ENCODE results near the gene GRK1. TPM values are rescaled to one million over a fixed set of nuclear protein-coding genes. Genes with fewer than 3 reads are reported as not detected.
A peak's percentile ranks its signal among the peaks of the same experiment; 100 is the strongest.

Gene GRK1
- total RNA-seq, 2 donors from 2014 or later = 0.10 TPM; not detected in 1

- no peaks in the 10 kb centered on the region for H3K27me3 ChIP-seq
- no peak for DNase-seq
Observed at GRCh38 chr13:113741191-113741668, 74.2 kb downstream of the GRK1 start.

GRCh38 chr13:113742000-113742441 lies 75.0 kb downstream of the GRK1 start:
- intact Hi-C loops (cut with DNase I) = no loop called here
- Histone ChIP-seq H3K36me3 (no peaks in the 10 kb centered on the region), H3K4me3 (no peak overlapping the region), H3K27me3 (no peaks in the 10 kb centered on the region), H3K27ac (no peak overlapping the region), H3K9me3 (no peaks in the 10 kb centered on the region), H3K9ac (ENCODE audit: low read depth in 2 of 2, low read length in 2 of 2) (no peak overlapping the region), H3K4me1 (no peaks in the 10 kb centered on the region)
- DNase-seq = peak; percentile 53
- no peak for TF ChIP-seq CTCF (IDR thresholded peaks at IDR 0.05)

More at GRCh38 chr13:113741191-113741668, 74.2 kb downstream of the GRK1 start:
- intact Hi-C loops (cut with DNase I) = no loop called here
- no peak for TF ChIP-seq CTCF (IDR thresholded peaks at IDR 0.05)
- no peak overlapping the region for H3K27ac ChIP-seq
- H3K36me3 ChIP-seq = no peaks in the 10 kb centered on the region
- H3K9me3 ChIP-seq = no peaks in the 10 kb centered on the region
- H3K4me1 ChIP-seq = no peaks in the 10 kb centered on the region
- H3K4me3 ChIP-seq = no peak overlapping the region
- no peak overlapping the region for H3K9ac ChIP-seq (ENCODE audit: low read depth in 2 of 2, low read length in 2 of 2)

GRCh38 chr13:113742445-113743120 lies 75.6 kb downstream of the GRK1 start:
- DNase-seq = no peak
- no peaks in the 10 kb centered on the region for H3K27me3 ChIP-seq
- H3K27ac ChIP-seq = no peak overlapping the region
- H3K4me3 ChIP-seq = no peak overlapping the region
- H3K36me3 ChIP-seq = no peaks in the 10 kb centered on the region
- no peaks in the 10 kb centered on the region for H3K4me1 ChIP-seq
- H3K9me3 ChIP-seq = no peaks in the 10 kb centered on the region
- TF ChIP-seq CTCF (IDR thresholded peaks at IDR 0.05) = no peak
- intact Hi-C loops (cut with DNase I) = no loop called here
- no peak overlapping the region for H3K9ac ChIP-seq (ENCODE audit: low read depth in 2 of 2, low read length in 2 of 2)

- intact Hi-C loops (cut with DNase I) = no loop called here
- no peak for TF ChIP-seq CTCF (IDR thresholded peaks at IDR 0.05)
- no peak for DNase-seq
- no peak overlapping the region for H3K9ac ChIP-seq (ENCODE audit: low read depth in 2 of 2, low read length in 2 of 2)
- no peak overlapping the region for H3K27ac ChIP-seq
- no peaks in the 10 kb centered on the region for H3K36me3 ChIP-seq
- no peaks in the 10 kb centered on the region for H3K9me3 ChIP-seq
- H3K4me3 ChIP-seq = no peak overlapping the region
- no peaks in the 10 kb centered on the region for H3K4me1 ChIP-seq
- no peaks in the 10 kb centered on the region for H3K27me3 ChIP-seq
Observed at GRCh38 chr13:113743366-113744195, 76.6 kb downstream of the GRK1 start.

- Histone ChIP-seq H3K9ac (ENCODE audit: low read depth in 2 of 2, low read length in 2 of 2) (no peak overlapping the region), H3K27me3 (no peaks in the 10 kb centered on the region), H3K4me3 (no peak overlapping the region), H3K36me3 (no peaks in the 10 kb centered on the region), H3K4me1 (no peaks in the 10 kb centered on the region), H3K9me3 (no peaks in the 10 kb centered on the region), H3K27ac (no peak overlapping the region)
- no peak for TF ChIP-seq CTCF (IDR thresholded peaks at IDR 0.05)
- DNase-seq = no peak
- intact Hi-C loops (cut with DNase I) = no loop called here
Observed at GRCh38 chr13:113744197-113745000, 77.4 kb downstream of the GRK1 start.
